H4 (cell line): Measurements from ENCODE around the gene KXD1. TPM values are rescaled to one million over a fixed set of nuclear protein-coding genes. Genes with fewer than 3 reads are reported as not detected.
"Not testable (repeated sequence)": the region's sequence is repeated elsewhere in the genome, so short reads cannot be mapped to it uniquely, and the experiment has no call there.

Experiments used
- DNase-seq: peaks from one replicate; pipeline ENCODE4 v3.0.0-alpha.2; 2015; ENCODE audit warnings: low spot score
- total RNA-seq: library from RNA; depleted of rRNA; stranded (reverse); fragments of >200 nt; shearing (Covaris generic); gene quantifications from 2 replicates; pipeline ENCODE4 v1.2.3, GENCODE V29; 2014

KXD1 gene
- total RNA-seq, 1 experiment from 2014 or later, result 139 TPM

DNA sequence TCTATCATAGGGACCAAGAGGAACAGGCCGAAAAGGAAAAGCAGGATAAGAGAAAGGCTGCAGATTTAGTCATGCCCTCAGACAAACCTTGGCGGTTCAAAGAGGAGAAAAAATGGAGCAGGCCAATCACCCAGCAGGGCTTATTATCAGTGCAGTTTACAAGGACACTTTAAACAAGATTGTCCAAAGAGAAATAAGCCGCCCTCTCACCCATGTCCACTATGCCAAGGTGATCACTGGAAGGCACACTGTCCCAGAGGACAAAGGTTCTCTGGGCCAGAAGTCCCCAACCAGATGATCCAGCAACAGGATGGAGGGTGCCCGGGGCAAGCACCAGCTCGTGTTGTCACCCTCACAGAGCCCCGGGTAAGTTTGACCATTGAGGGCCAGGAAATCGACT lies 22.6 kb downstream of the KXD1 start:
- no peak for DNase-seq

DNA sequence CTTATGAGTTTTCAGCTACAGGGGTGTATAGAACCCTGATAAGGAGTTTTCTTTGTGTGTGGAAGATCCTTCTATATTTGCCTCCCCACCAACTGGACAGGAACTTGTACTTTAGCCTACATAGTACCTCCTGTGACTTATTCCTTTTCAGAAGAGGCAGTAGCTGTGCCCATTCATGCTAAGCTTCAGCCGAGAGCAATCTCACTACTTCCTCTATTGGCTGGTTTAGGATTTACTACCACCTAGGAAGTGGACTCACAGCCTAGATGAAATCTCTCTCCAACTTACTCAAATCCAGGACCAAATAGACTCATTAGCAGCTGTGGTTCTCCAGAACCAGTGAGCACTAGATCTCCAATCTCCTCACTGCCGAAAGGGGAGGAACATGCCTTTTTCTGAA lies 28.6 kb downstream of the KXD1 start:
- DNase-seq, result no peak

DNA sequence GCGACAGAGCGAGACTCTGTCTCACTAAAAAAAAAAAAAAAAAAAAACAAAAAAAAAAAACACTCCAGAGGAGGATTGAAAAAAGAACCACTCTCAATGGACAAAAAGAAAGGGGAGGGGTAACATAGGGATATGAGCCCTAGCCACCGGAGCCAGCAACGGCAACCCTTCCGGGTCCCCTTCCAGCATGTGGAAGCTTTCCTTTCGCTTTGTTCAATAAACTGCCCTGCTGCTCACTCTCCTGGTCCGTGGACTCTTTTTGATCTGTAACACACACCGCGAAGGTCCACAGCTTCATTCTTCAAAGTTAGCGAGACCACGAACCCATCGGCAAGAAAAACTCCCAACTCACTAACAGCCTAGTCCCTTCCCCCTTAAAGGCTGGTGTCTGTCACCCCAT lies 29.9 kb downstream of the KXD1 start:
- no peak for DNase-seq

DNA sequence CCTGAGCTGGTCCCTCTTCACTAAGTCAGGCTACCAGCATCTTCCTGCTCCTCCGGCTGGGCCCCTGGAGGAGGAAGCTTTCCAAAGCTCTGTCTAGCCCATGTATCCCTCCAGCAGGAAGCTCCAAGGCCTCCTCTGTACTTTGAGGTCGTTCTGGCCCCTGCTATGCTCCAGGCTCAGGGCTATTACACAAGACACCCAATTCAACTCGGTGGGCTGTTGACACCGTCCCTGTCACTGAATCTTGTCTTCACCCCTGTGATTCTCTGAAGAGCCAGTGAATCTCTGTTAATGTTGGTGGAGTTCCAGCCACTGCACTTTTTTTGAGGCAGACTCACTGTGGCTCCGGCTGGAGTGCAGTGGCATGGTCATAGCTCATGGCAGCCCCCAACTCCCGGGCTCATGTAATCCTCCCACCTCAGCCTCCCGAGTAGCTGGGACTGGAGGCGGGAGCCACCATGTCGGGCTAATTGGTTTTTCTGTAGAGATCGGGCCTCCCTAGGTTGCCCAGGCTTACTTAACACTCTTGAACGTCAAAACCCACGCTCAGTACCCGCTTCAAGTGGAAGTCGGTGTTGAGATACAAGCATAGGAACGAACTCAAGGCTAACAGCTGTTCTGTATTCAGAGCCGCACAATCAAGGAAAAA lies 30.4 kb downstream of the KXD1 start:
- DNase-seq, result no peak

DNA sequence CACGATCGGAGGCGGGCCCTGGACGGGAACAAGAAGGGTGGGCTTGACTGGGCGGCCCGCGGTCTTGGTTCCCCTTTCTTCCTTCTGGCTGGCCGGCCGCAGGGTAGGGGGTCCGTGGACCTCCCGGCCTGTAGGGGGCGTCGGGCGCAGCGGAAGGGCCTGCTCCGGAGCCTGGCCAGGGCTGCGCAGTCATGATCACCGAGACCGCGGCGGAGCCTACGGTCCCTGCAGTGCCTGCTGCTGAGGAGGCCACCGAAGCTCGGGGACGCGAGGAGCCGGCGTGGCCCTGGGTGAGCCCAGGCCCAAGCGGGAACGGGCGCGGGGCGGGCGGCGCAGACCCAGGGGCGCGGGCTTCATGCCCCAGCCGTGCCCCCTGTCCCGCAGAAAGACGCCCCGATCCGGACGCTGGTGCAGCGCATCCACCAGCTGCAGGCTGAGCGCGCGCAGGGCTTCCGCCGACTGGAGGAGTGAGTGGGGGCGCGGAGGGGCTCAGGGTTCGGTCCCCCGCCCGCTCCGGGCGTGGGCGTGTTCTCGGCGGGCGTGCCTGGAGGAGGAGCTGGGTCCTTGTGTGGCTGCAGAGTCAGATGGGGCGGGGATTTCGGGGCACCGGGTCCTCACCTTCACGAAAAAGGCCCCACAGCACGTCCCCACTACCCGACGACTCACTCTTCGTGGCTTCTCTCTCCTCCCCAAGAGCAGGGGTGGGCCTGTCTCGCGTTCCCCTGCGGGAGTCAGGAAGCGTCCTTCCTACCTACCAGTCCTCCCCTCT lies 31.1 kb downstream of the KXD1 start, which contains the start of gene REX1BD:
Gene REX1BD, plus strand, starts transcription at position 188 of the 769 bp plus-strand sequence. Its CDS starts 4 bp downstream, at position 192.
- DNase-seq, result peak; percentile 81

DNA sequence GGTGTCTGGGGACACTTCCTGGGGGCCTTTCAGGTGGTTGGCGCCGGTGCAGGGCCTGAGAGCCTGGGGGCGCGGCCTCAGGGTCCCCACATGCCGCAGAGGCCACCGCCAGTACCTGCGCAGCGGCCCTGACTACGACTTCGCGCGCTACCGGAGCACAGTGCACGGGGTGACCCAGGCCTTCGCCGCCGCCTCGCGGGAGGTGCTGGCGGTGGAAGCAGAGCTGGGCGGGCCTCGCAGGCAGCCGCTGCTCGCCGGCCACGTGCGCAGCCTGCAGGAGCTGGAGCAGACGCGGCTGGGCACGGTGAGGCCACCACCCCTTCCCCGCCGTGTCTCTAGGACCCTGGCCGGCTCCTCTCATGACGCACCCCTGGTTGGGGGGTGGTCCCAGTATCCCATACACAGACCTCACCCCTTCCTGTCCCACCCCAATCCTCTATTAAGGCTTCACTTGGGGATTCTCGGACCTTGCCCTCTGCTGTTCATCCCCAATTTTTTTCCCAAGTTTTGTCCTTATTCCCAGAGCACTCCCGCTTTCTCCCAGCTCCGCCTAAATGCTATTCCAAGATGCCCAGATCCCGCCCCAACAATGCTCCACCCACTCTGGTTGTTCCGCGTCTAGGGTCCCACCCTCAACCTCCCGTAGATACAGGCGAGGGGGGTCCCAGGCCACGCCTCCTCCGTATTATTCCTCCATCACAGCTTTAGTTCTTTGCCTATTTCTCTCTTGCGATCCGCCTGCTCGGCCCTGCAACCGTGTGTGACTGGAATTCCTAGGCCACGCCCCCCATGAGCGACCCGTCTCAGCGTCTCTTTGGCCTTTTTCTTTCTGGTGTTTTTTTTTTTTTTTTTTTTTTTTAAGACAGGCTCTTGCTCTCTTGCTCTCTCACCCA lies 32.0 kb downstream of the KXD1 start:
- peak; percentile 59 for DNase-seq

DNA sequence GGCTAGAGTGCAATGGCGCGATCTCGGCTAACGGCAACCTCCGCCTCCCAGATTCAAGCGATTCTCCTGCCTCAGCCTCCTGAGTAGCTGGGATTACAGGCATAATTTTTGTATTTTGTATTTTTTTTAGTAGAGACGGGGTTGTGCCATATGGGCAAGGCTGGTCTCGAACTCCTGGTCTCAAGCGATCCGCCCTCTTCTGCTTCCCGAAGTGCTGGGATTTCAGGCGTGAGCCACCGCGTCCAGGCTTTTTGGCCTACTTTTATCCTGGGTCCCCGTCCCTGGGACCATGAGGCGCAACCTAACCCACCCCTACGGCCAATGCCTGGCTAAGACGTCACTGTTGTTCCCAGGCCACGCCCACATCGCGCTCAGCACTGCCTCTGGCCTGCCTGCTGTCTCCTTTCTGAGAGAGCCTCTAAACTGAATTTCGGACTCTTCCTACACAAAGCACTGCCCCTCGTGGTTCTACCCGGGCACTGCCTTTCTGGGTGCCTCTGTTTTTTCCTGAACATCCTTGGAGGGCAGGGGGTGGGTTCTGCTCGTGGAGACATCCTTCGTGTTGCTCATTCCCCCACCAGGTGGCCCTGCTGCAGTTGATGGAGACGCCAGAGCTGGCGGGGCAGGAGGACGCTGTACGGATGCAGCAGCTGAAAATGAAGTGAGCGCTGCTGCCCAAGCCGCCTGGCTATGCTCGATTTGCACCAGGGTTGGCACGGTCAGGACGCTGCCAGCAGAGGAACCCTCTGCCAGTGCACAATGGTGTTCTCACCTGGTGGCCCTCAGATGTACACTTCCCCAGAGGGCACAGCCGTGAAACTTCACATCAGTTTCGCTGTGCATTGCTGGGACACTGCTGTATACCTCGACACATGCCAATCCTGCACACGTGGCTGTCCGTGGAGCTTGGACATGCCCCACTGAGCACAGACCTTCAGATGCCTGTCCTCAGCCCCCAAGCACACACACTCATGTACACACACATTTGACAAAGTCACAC lies 32.9 kb downstream of the KXD1 start:
- no peak for DNase-seq

DNA sequence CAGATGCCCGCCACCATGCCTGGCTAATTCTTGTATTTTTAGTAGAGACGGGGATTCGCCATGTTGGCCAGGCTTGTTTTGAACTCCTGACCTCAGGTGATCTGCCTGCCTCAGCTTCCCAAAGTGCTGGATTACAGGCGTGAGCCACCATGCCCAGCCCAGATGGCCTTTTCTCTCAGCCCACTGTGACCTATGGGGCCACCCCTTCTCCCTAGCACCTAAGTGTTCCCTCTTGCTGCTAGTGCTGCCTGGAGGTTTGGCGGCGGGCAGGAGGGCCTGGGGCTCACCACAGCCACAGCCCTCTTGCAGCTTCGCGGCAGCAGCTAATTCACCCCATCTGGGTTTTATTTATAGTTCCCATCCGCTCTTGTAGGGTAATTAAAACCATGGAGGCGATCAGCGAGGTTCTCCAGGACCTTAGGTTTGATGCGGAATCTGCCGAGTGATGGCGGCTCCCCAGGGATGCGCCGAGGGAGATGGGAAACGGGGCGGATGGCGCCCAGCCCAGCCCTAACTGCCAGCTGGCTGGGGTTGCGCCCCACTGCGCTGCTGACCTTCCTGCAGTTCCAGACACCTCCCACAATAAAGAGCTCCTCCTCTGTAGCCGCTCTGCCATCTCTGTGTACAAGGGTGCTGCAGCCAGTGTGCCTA lies 34.2 kb downstream of the KXD1 start:
- no peak for DNase-seq

DNA sequence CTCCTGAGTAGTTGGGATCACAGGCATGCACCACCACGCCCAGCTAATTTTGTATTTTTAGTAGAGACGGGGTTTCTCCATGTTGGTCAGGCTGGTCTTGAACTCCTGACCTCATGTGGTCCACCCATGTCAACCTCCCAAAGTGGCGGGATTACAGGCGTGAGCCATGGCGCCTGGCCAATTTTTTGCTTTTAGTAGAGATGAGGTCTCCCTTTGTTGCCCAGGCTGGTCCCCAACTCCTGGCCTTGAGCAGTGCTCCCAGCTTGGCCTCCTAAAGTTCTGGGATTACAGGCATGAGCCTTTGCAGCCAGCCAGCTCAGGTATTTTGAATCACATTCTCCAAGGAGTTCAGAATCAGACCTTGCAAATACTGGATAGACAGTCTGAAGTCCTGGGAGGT lies 35.1 kb downstream of the KXD1 start:
- DNase-seq, result not testable (repeated sequence)

DNA sequence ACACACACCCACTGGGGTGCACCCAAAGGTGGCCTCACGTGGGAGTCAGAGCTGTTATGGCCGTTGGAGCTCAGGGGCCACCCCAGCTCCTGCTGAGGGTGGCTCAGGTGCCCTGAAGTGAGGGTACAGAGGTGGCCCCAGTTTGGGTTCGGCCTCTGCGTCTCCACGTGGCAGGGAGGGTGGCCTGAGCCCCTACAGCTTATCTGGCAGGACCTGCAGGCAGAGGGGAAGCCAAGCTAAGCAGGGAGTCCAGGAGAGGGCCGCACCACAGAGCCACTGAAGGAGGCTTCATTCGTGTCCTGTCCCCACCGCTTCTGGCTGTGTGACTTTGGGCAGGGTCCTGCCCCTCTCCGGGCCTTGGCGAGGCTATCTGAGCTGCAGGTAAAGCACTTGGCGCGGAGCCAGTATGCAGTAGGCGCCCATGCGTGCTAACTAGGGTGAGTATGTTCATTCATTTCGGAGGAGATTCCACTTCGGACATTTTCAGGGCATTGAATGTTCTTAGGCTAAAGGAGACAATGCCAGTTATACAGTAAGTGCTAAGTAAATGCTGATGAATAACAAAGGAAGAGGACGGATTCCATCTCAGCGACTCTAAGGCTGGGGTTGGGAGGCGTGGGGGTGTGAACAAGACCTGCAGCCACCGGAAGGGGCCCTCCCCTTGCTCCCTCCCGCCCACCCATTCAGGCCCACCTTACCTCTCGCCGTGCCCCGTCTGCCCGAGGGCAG lies 35.9 kb downstream of the KXD1 start:
- DNase-seq, result no peak

DNA sequence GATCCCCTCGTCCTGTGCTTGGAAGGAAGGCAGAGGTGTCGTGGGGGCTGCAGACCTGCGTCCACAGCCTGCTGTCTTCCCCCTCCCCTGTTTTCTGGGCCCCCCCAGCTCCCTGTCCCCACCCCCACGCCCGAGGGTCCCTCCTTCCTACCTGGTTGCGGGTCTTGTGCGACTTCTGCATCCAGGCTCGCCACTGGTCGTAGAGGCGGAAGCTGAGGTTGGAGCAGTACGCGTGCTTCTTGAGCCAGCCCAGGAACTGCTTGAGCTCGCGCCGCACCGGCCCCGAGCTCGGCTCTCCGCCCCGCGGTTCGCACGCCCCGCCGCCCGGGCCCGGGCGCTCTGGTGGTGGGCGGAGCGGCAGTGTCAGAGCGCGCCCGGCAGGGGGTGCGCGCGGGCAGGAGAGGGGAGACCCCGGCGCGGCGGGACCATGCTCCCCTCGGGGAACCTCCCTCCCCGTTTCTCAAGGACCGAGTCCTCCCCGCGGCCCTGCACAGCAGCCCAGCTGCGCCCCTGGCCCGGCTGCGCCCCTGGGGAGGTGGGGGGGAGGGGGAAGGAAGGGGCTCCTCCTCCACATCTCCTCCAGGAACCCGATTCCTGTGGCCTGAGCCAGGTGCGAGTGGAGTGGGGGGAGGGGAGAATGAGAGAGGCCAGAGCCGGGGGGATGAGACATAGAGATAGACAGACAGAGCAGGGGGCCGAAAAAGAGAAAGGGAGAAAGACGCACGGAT lies 36.6 kb downstream of the KXD1 start:
- DNase-seq, result peak; percentile 56

DNA sequence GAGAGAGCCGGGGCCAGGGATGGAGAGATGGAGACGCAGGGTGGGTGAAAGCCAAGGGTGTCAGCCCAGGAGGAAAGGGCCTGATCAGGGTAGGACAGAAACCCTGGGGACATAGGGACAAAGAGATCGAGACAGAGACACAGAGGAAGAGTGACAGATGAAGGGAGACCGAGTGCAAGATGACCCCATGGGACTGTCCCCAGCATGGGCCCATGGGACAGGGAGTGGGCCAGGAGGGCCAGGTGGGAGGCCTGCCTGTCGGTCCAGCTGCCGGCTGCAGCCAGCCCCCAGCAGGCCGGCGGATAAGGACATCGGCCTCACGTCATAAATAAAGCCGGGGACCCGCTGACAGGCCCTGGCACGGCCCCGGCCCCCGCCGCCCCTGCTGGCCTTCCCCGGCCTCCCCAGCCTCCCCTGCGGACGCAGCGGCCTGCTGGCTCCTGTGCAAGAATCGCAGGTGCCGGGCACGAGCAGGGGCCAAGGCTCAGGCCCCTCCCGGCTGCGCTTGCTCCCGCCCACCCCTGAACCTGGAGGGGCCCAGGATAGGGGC lies 37.2 kb downstream of the KXD1 start:
- no peak for DNase-seq

DNA sequence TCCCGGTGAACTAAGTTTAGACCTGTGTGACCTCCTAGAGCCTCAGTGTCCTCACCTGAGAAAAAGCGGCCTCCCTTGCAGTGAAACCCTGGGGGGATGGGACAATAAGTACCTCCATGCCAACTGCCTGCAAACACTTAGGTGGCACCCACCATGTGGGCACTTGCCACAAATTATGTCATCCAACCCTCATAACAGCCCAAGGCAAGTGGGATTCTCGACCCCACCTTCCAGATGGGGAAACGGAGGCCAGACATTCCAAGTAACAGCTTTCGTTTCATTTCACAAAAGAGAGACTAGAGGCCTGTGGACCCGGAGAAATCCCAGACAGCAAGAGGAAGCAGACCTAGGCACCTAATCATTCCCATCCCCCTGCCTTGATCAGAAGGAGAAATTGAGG lies 37.8 kb downstream of the KXD1 start:
- no peak for DNase-seq

DNA sequence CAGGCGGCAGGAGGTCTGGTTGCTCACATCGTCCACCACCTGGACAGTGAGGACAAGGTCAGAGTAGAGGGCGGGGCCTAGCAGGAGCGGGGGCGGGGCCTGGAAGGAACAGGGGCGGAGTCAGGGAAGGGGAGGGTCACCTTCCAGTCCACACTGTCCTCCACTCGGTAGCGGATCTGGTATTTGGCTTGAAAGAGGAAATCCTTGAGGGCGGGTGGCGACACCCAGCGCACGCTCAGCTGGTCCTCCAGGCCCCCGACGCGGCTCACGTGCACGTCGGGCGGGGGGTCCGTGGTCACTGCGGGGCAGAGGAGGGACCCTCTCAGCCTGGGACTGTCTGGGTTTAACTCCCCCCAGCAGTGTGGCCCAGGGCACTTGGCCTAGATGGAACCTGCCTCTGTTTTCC lies 39.1 kb downstream of the KXD1 start:
- no peak for DNase-seq

DNA sequence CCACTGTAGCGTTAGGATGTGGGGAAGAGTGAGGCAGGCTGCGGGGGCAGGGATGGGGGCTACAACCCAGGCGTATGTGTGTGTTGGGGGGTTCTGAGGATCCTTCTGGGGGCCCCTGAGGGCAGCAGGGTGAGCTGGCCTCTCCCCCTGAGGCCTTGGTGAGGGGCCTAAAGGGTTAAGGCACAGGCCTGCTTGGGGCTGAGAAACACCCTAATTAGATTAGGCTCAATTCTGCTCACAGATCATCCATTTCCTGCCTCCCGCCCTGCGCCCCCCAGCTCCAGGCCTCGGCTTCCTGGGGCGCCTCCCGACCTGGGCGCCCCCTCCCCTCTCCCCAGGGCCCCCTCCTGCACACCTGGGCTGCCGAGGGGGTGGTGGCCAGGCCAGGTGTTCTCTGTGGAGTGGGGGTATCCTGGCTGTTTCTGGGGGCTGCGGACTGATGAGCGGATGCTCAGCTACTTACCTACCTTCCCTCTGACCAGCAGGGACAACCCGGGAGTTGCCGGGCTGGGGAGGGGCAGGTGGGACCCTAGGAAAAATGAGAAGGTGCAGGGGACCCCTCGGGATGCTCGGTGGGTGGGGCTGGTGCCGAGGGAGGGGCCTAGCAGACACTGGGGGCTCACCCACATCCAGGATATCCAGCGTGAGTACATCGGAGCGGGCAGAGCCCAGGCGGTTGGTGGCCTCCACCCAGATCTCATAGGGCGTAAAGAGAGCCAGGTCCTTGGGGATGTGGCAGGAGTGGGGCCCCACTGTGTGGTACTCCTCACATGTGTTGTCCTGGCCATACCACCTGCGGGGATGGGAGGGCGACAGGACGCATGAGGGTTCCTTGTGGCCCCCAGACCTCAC lies 40.4 kb downstream of the KXD1 start:
- no peak for DNase-seq

DNA sequence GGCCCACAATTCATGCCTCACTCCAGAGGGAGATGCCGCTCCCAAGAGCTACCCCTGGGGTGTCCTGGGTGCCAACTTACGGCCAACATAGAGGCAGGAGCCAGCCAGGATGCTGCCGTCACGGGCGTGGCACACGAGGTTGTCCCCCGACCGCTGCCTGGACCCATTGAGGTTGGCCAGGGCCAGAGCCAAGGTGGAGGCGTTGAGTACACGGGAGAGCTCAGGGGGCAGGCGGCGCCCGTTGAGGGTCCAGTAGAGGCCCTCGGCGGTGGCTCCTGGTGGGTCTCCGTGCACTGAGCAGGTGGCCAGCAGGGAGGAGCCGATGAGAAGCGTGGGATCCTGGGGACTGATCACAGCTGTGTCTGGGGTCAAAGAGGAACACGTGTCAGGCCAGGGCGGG lies 41.8 kb downstream of the KXD1 start:
- DNase-seq, result no peak

DNA sequence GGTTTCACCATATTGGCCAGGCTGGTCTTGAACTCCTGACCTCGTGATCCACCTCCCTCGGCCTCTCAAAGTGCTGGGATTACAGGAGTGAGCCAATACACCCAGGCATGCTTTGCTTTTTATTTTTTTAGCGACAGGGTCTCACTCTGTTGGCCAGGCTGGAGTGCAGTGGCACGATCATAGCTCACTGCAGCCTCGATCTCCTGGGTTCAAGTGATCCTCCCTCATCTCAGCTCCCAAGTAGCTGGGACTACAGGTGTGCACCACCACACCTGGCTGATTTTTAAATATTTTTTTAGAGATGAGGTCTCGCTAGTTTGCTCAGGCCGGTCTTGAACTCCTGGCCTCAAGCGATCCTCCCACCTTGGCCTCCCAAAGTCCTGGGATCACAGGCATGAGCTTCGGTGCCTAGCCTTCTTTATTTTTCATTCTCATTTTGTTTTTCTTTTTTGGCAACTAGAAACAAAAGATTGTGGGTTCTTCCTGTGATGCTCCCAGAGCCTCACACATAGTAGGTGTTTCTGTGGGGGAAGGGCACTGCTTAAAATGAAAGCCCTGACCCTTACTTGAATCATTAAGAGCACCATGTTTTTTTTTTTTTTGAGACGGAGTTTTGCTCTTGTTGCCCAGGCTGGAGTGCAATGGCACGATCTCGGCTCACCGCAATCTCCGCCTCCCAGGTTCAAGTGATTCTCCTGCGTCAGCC lies 43.2 kb downstream of the KXD1 start:
- DNase-seq, result not testable (repeated sequence)
